ENCODE data around the gene HDAC10. TPM values are rescaled to one million over a fixed set of nuclear protein-coding genes. Genes with fewer than 3 reads are reported as not detected.

Gene HDAC10
- 7.2 to 15.7 TPM (median 12.1 TPM) in 5 replicates for total RNA-seq (2022; extraction: Qiagen RNA extraction)

GRCh38 chr22:50250555-50251476 is at the start of gene HDAC10:
Gene HDAC10, minus strand, starts transcription at chr22:50251265. Its CDS starts 233 bp downstream, at chr22:50251032.

DNA sequence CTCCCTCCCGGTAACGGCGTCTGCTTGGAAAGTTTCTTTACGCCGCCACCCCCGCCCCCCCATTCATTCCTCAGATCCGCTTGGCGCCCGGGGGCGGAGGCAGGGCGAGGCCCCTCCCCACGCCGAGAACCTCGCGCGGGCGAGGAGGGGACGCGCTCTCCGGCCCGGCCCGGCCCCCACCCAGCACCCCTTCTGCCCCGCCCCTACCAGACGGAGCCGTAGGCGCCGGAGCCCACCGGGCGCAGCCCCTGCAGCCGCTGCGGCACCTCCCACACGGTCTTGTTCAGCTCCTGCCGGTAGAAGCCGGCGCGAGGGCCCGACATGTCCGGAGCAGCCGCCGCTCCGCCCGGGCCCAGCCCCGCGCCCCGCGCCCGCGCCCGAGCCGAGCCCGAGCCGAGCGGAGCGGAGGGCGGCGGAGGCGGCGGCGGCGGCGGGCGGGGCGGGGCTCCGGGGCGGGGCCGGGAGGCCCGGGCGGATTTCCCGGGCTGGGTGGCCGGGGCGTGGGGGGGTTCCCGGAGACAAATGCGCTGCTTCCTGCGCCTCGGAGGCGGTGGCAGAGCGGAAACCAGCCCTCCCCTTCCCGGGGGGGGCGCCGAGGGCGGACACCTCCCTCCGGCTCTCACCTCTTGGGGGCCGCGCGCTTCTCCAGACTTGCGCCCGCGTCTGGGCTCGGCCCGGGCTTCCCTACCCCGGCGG is 19.1 kb upstream of the HDAC10 start, which contains the start of gene MAPK11:
TSS of gene MAPK11 (minus strand) at position 411 of the 696 bp plus-strand sequence. CDS start at position 323, 88 bp downstream.

GRCh38 chr22:50261615-50262459 is 10.8 kb upstream of the HDAC10 start, which contains the start of gene MAPK12:
Gene MAPK12, minus strand, starts transcription at chr22:50261683. Its CDS starts 174 bp downstream, at chr22:50261509.

DNA sequence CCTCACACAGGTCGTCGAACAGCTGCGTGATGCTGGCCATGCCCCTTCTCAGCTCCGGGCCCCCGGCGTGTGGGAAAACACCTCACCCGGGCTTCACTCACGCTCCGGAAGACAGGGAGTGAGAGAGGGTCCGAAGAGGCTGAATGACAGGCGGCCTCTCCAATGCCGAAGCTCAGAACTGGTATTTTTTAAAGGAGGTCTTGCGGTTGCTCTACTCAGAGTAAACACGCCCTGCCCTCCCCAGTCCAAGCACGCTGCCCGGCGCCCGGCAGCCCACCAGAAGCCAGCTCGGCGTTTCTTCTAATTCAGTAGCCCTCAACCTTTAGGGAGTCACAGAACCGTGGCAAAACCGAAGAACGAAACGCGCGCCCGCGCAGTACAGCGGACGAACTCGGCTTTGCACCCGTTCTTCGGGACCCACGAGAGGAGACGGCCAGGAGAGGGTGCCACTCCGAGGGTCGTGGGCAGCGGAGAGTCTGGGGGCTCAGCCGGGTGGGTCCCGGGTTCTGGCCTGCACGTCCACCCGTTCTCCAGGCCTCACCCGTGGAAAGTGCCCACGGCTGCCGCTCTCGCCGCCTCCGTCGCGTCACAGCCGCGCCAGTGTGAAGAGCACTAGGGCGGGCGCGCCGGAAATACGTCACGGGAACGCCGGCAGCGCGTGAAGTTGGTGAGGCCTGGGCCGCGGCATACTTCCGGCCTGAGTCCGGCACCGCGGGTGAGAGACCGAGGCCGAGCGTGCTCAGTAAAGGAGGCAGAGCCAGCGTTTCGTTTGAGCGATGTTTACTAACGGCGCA is 6.4 kb downstream of the HDAC10 start, which contains the start of gene TUBGCP6:
TSS of gene TUBGCP6 (minus strand) at position 604 of the 794 bp plus-strand sequence. CDS start at position 40, 564 bp downstream.

GRCh38 chr22:50200461-50201190 is 50.4 kb downstream of the HDAC10 start, which contains the start of gene SELENOO:
Gene SELENOO, plus strand, starts transcription at chr22:50201011. Its CDS starts 26 bp downstream, at chr22:50201037.

Other genes starting within 250 kb of the HDAC10 start
- gene IL17REL, start 238.5 kb downstream of the HDAC10 start, total RNA-seq (2022; extraction: Qiagen RNA extraction), result 0.03 to 0.04 TPM in 2 of 5 replicates, not detected in the others
- not detected in 5 replicates for gene TTLL8, start 193.0 kb downstream of the HDAC10 start, total RNA-seq (2022; extraction: Qiagen RNA extraction)
- gene MLC1, start 165.8 kb downstream of the HDAC10 start, total RNA-seq (2022; extraction: Qiagen RNA extraction), result 0.03 to 0.13 TPM (median 0.05 TPM) in 5 replicates
- gene MOV10L1, start 161.3 kb downstream of the HDAC10 start, total RNA-seq (2022; extraction: Qiagen RNA extraction), result not detected in 5 replicates
- 4.6 to 7.9 TPM (median 7.1 TPM) in 5 replicates for gene PANX2, start 80.5 kb downstream of the HDAC10 start, total RNA-seq (2022; extraction: Qiagen RNA extraction)
- gene TRABD, start 65.4 kb downstream of the HDAC10 start, total RNA-seq (2022; extraction: Qiagen RNA extraction), result 23.0 to 40.5 TPM (median 39.0 TPM) in 5 replicates
- gene SELENOO, start 50.3 kb downstream of the HDAC10 start, total RNA-seq (2022; extraction: Qiagen RNA extraction), result 11.5 to 21.2 TPM (median 20.3 TPM) in 5 replicates
- gene TUBGCP6, start 6.2 kb downstream of the HDAC10 start, total RNA-seq (2022; extraction: Qiagen RNA extraction), result 6.3 to 13.5 TPM (median 12.4 TPM) in 5 replicates
- 19.3 to 29.1 TPM (median 25.8 TPM) in 5 replicates for gene MAPK12, start 10.4 kb upstream of the HDAC10 start, total RNA-seq (2022; extraction: Qiagen RNA extraction)
- gene MAPK11, start 19.1 kb upstream of the HDAC10 start, total RNA-seq (2022; extraction: Qiagen RNA extraction), result 4.7 to 7.6 TPM (median 7.3 TPM) in 5 replicates
- 85.2 to 127 TPM (median 116 TPM) in 5 replicates for gene PLXNB2, start 56.4 kb upstream of the HDAC10 start, total RNA-seq (2022; extraction: Qiagen RNA extraction)
- 1.6 to 4.0 TPM (median 3.7 TPM) in 5 replicates for gene DENND6B, start 75.7 kb upstream of the HDAC10 start, total RNA-seq (2022; extraction: Qiagen RNA extraction)
- 10.0 to 16.3 TPM (median 13.7 TPM) in 5 replicates for gene PPP6R2, start 92.1 kb upstream of the HDAC10 start, total RNA-seq (2022; extraction: Qiagen RNA extraction)
- gene SBF1, start 223.8 kb upstream of the HDAC10 start, total RNA-seq (2022; extraction: Qiagen RNA extraction), result 16.9 to 28.6 TPM (median 27.1 TPM) in 5 replicates
- 0.38 to 0.83 TPM (median 0.64 TPM) in 5 replicates for gene ADM2, start 230.3 kb upstream of the HDAC10 start, total RNA-seq (2022; extraction: Qiagen RNA extraction)
- 0.12 TPM in 1 of 5 replicates, not detected in the others for gene MIOX, start 235.6 kb upstream of the HDAC10 start, total RNA-seq (2022; extraction: Qiagen RNA extraction)

Data from A549 treated with CORT108297 at 1 μM for 4 hours (cell line).